ENCODE results near the gene COL7A1.

COL7A1 gene

GRCh38 chr3:48628277-48629017, 33.3 kb upstream of the COL7A1 start:
- TF ChIP-seq EZH2phosphoT487 (IDR thresholded peaks at IDR 0.05; ENCODE audit: low read depth) = no peak
- TF ChIP-seq, protein P1, sequence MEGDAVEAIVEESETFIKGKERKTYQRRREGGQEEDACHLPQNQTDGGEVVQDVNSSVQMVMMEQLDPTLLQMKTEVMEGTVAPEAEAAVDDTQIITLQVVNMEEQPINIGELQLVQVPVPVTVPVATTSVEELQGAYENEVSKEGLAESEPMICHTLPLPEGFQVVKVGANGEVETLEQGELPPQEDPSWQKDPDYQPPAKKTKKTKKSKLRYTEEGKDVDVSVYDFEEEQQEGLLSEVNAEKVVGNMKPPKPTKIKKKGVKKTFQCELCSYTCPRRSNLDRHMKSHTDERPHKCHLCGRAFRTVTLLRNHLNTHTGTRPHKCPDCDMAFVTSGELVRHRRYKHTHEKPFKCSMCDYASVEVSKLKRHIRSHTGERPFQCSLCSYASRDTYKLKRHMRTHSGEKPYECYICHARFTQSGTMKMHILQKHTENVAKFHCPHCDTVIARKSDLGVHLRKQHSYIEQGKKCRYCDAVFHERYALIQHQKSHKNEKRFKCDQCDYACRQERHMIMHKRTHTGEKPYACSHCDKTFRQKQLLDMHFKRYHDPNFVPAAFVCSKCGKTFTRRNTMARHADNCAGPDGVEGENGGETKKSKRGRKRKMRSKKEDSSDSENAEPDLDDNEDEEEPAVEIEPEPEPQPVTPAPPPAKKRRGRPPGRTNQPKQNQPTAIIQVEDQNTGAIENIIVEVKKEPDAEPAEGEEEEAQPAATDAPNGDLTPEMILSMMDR (IDR thresholded peaks at IDR 0.05; ENCODE audit: low read depth, low read length) = no peak
- Histone ChIP-seq H3K9me3 (ENCODE audit: insufficient read depth, low read length) (no peaks in the 10 kb centered on the region), H4K20me1 (ENCODE audit: insufficient read depth, low read length) (no peaks in the 10 kb centered on the region), H3K4me1 (ENCODE audit: low read length) (no peaks in the 10 kb centered on the region), H3K27ac (ENCODE audit: low read length) (no peak overlapping the region), H3K4me3 (ENCODE audit: low read length) (no peak overlapping the region), H3K9ac (ENCODE audit: low read length) (no peak overlapping the region), H3K79me2 (ENCODE audit: low read length) (no peaks in the 10 kb centered on the region), H3K36me3 (replicated peaks; ENCODE audit: low read depth, low read length) (peaks cover 29% of the 10 kb centered on the region), H3K4me2 (ENCODE audit: low read length) (no peak overlapping the region), H2AFZ (ENCODE audit: low read depth, low read length) (no peak overlapping the region), H3K27me3 (ENCODE audit: low read depth, low read length) (no peaks in the 10 kb centered on the region)

- H3K9me3 ChIP-seq (ENCODE audit: insufficient read depth, low read length) = no peaks in the 10 kb centered on the region
- H2AFZ ChIP-seq (ENCODE audit: low read depth, low read length) = no peak overlapping the region
- no peak overlapping the region for H3K27ac ChIP-seq (ENCODE audit: low read length)
- H4K20me1 ChIP-seq (ENCODE audit: insufficient read depth, low read length) = no peaks in the 10 kb centered on the region
- H3K79me2 ChIP-seq (ENCODE audit: low read length) = no peaks in the 10 kb centered on the region
- TF ChIP-seq, protein P1 (IDR thresholded peaks at IDR 0.05; ENCODE audit: low read depth, low read length) = no peak
- no peak for TF ChIP-seq EZH2phosphoT487 (IDR thresholded peaks at IDR 0.05; ENCODE audit: low read depth)
- no peak overlapping the region for H3K4me3 ChIP-seq (ENCODE audit: low read length)
- H3K36me3 ChIP-seq (replicated peaks; ENCODE audit: low read depth, low read length) = peaks cover 26% of the 10 kb centered on the region
- H3K9ac ChIP-seq (ENCODE audit: low read length) = no peak overlapping the region
- no peak overlapping the region for H3K4me2 ChIP-seq (ENCODE audit: low read length)
- H3K4me1 ChIP-seq (ENCODE audit: low read length) = no peaks in the 10 kb centered on the region
- no peaks in the 10 kb centered on the region for H3K27me3 ChIP-seq (ENCODE audit: low read depth, low read length)
Observed at GRCh38 chr3:48625600-48625999, 30.5 kb upstream of the COL7A1 start.

DNA sequence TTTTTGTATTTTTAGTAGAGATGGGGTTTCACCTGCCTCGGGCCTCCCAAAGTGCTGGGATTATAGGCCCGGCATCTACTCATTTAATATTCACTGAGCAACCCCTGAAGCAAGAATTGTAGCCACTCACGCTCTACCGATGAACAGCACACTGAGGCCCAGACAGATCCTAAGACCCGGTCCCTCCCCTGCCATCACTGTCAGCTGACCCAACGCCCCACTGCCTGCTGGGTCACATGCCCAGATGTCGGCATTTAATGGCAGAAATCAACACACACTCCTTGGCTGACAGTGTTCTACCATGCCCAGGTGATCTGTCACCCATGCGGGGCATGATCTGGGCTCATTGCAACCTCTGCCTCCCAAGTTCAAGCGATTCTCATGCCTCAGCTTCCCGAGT, 29.6 kb upstream of the COL7A1 start:
- H3K27ac ChIP-seq (ENCODE audit: low read length) = no peak overlapping the region
- H3K4me3 ChIP-seq (ENCODE audit: low read length) = no peak overlapping the region
- TF ChIP-seq, protein P1 (IDR thresholded peaks at IDR 0.05; ENCODE audit: low read depth, low read length) = no peak
- TF ChIP-seq EZH2phosphoT487 (IDR thresholded peaks at IDR 0.05; ENCODE audit: low read depth) = no peak
- no peaks in the 10 kb centered on the region for H3K79me2 ChIP-seq (ENCODE audit: low read length)
- H3K27me3 ChIP-seq (ENCODE audit: low read depth, low read length) = no peaks in the 10 kb centered on the region
- H2AFZ ChIP-seq (ENCODE audit: low read depth, low read length) = no peak overlapping the region
- peaks cover 25% of the 10 kb centered on the region for H3K36me3 ChIP-seq (replicated peaks; ENCODE audit: low read depth, low read length)
- no peaks in the 10 kb centered on the region for H3K4me1 ChIP-seq (ENCODE audit: low read length)
- peaks cover under 1% of the 10 kb centered on the region; the same call in 1 of the 2 replicates for H3K9me3 ChIP-seq (ENCODE audit: insufficient read depth, low read length)
- no peak overlapping the region for H3K9ac ChIP-seq (ENCODE audit: low read length)
- no peaks in the 10 kb centered on the region for H4K20me1 ChIP-seq (ENCODE audit: insufficient read depth, low read length)
- no peak overlapping the region for H3K4me2 ChIP-seq (ENCODE audit: low read length)

DNA sequence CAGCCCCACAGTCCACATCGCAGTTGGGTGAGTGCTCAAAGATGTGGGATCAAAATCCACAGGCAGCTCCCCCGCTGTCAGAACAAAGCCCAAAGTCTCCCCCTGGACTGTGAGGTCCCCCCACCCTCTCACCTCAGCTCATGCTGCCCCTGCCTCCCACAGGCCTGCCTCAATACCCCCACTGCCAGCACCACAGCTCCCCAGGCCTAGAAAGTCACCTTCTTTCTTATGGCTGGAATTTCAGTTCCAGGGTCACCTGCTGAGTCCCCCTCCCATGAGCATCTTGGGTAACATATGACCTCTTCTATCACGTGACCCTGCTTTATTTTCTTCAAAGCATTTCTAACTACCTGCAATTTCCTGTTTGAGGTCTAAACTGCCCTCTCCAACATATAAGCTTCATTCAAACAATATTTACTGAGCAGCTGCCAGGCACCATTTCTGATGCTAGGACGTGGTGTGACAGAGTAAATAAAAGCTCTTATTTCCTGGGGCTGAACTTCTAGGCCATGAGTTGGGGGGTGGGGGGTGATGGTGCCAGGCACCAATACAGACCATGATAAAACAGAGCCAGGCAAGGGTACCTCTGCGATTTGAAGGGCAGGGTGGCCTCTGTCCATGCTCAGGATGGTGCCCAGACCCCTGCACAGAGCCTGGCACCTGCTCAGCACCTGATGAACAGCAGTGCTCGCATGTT, 28.9 kb upstream of the COL7A1 start:
- Histone ChIP-seq H3K4me1 (ENCODE audit: low read length) (no peaks in the 10 kb centered on the region), H4K20me1 (ENCODE audit: insufficient read depth, low read length) (no peaks in the 10 kb centered on the region), H3K9me3 (ENCODE audit: insufficient read depth, low read length) (peaks cover 5% of the 10 kb centered on the region; the same call in 1 of the 2 replicates), H2AFZ (ENCODE audit: low read depth, low read length) (no peak overlapping the region), H3K4me2 (ENCODE audit: low read length) (no peak overlapping the region), H3K27me3 (ENCODE audit: low read depth, low read length) (no peaks in the 10 kb centered on the region), H3K9ac (ENCODE audit: low read length) (no peak overlapping the region), H3K27ac (ENCODE audit: low read length) (no peak overlapping the region), H3K79me2 (ENCODE audit: low read length) (no peaks in the 10 kb centered on the region), H3K36me3 (replicated peaks; ENCODE audit: low read depth, low read length) (peaks cover 24% of the 10 kb centered on the region), H3K4me3 (ENCODE audit: low read length) (no peak overlapping the region)
- TF ChIP-seq EZH2phosphoT487 (IDR thresholded peaks at IDR 0.05; ENCODE audit: low read depth) = no peak
- TF ChIP-seq, protein P1 (IDR thresholded peaks at IDR 0.05; ENCODE audit: low read depth, low read length) = no peak

All from OCI-LY3 (cell line).